Left lung (tissue), 10 donors: ENCODE measurements around the gene SPOCK1. TPM values are rescaled to one million over a fixed set of nuclear protein-coding genes. Genes with fewer than 3 reads are reported as not detected.

Experiments used
- ATAC-seq: fragments of 200-7000 bp; cut with Tn5 transposase; one replicate; pipeline ENCODE4 v1.9.1; 2020; ENCODE audit warnings: moderate library complexity
- DNase-seq, 4 donors: peaks; one replicate each; pipeline ENCODE4 v3.0.0-alpha.2; 2013 to 2020
- H3K27ac ChIP-seq, 2 donors: fragments of 200-600 bp; sonication (generic) in 1 of 2; one replicate each; pipeline versions ENCODE4 v1.5.0 to v1.8.0; 2020 to 2021
- H3K27me3 ChIP-seq, 2 donors: fragments of 200-600 bp; sonication (generic) in 1 of 2; one replicate each; pipeline versions ENCODE4 v1.5.0 to v1.8.0; 2020 to 2021
- H3K36me3 ChIP-seq, 2 donors: fragments of 200-600 bp; sonication (generic) in 1 of 2; one replicate each; pipeline versions ENCODE4 v1.5.0 to v1.8.0; 2020 to 2021
- H3K4me1 ChIP-seq, 2 donors: fragments of 200-600 bp; one replicate each; pipeline ENCODE4 v1.8.0; 2021
- H3K4me3 ChIP-seq, 2 donors: fragments of 200-600 bp; sonication (generic) in 1 of 2; one replicate each; pipeline versions ENCODE4 v1.5.0 to v1.8.0; 2020 to 2021; ENCODE audit warnings: mild to moderate bottlenecking in 1 of 2
- H3K9me3 ChIP-seq, 2 donors: fragments of 200-600 bp; sonication (generic) in 1 of 2; one replicate each; pipeline versions ENCODE4 v1.5.0 to v1.8.0; 2020 to 2021
- intact Hi-C, 2 donors: fragments of 100-400 bp; cut with DNase I; formaldehyde crosslinking; loops; one replicate each; pipeline versions ENCODE4 v1.11.2 to v1.14.2; 2022
- polyA plus RNA-seq, 6 donors: library from polyadenylated mRNA; unstranded; fragments of 120-200 nt; gene quantifications; one replicate each; pipeline ENCODE4 v1.2.1, GENCODE V29; 2013; ENCODE audit not compliant: insufficient read length in 6 of 6
- total RNA-seq, 2 donors: library from RNA; stranded (reverse); fragmentation: NEBNext Ultra II Directional; extraction: Animal tissue kit (Norgen Biotek cat#: 25700); gene quantifications; one replicate each; pipeline ENCODE4 v1.2.1, GENCODE V29; 2021
- TF ChIP-seq, protein P1 (sequence below), 2 donors: fragments of 200-600 bp; sonication (generic) in 1 of 2; IDR thresholded peaks; one replicate each; pipeline versions ENCODE4 v1.5.0 to v1.8.0; 2021; ENCODE audit warnings: antibody characterized with exemption in 2 of 2
- donor health status: DM: no; HTN: yes; CAD: no.
- donor health status: DM: no; HTN: no; CAD: no.

The SPOCK1 gene
- total and polyA plus RNA-seq, 8 donors: 0.43 to 7.6 (median 0.73) TPM

GRCh38 chr5:137071931-137072330 lies 427.2 kb downstream of the SPOCK1 start:
- no peak overlapping the region for H3K4me3 ChIP-seq
- H3K9me3 ChIP-seq: no peaks in the 10 kb centered on the region
- DNase-seq (no peak), ATAC-seq (no peak)
- H3K27ac ChIP-seq: peak overlapping the region in 1 of 2 donors; percentile 46
- TF ChIP-seq, protein P1, sequence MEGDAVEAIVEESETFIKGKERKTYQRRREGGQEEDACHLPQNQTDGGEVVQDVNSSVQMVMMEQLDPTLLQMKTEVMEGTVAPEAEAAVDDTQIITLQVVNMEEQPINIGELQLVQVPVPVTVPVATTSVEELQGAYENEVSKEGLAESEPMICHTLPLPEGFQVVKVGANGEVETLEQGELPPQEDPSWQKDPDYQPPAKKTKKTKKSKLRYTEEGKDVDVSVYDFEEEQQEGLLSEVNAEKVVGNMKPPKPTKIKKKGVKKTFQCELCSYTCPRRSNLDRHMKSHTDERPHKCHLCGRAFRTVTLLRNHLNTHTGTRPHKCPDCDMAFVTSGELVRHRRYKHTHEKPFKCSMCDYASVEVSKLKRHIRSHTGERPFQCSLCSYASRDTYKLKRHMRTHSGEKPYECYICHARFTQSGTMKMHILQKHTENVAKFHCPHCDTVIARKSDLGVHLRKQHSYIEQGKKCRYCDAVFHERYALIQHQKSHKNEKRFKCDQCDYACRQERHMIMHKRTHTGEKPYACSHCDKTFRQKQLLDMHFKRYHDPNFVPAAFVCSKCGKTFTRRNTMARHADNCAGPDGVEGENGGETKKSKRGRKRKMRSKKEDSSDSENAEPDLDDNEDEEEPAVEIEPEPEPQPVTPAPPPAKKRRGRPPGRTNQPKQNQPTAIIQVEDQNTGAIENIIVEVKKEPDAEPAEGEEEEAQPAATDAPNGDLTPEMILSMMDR (IDR thresholded peaks at IDR 0.05): no peak
- no peaks in the 10 kb centered on the region for H3K27me3 ChIP-seq
- H3K36me3 ChIP-seq: no peaks in the 10 kb centered on the region
- intact Hi-C loops: no loop called here
- no peaks in the 10 kb centered on the region for H3K4me1 ChIP-seq

- Histone ChIP-seq H3K4me3 (no peak overlapping the region), H3K4me1 (no peaks in the 10 kb centered on the region), H3K27ac (peak overlapping the region in 1 of 2 donors; percentile 46), H3K36me3 (no peaks in the 10 kb centered on the region), H3K9me3 (no peaks in the 10 kb centered on the region), H3K27me3 (no peaks in the 10 kb centered on the region)
- TF ChIP-seq, protein P1 (IDR thresholded peaks at IDR 0.05): no peak
- intact Hi-C loops: no loop called here
- DNase-seq (no peak), ATAC-seq (no peak)
Measured at GRCh38 chr5:137071526-137071925, 427.6 kb downstream of the SPOCK1 start.

DNA sequence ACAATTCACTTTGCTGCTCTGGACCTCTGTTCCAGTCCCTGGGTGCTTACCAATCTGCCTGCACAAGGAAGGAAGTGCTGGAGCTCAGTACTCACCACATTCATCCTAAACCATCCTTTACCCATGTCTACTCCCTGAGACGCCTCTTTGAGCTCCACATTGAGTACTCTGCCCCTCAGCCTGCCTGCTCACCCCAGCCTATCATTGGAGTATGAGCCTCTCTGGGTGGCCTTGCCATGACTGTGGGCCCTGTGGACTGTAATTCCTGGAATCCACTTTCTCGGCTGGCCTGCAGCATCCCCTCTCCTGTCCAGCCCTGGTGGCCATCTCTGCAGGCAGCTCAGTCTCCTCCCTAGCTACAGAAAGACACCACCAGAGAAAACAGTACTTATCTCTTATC lies 428.6 kb downstream of the SPOCK1 start:
- H3K4me1 ChIP-seq: no peaks in the 10 kb centered on the region
- H3K36me3 ChIP-seq: no peaks in the 10 kb centered on the region
- no peaks in the 10 kb centered on the region for H3K27me3 ChIP-seq
- H3K4me3 ChIP-seq: no peak overlapping the region
- DNase-seq (no peak), ATAC-seq (no peak)
- TF ChIP-seq, protein P1 (IDR thresholded peaks at IDR 0.05): no peak
- no peaks in the 10 kb centered on the region for H3K9me3 ChIP-seq
- no peak overlapping the region for H3K27ac ChIP-seq
- intact Hi-C loops: no loop called here

- Histone ChIP-seq H3K4me3 (no peak overlapping the region), H3K9me3 (no peaks in the 10 kb centered on the region), H3K4me1 (no peaks in the 10 kb centered on the region), H3K36me3 (no peaks in the 10 kb centered on the region), H3K27ac (no peak overlapping the region), H3K27me3 (no peaks in the 10 kb centered on the region)
- DNase-seq (no peak), ATAC-seq (no peak)
- TF ChIP-seq, protein P1 (IDR thresholded peaks at IDR 0.05): no peak
- intact Hi-C loops: no loop called here
Measured at GRCh38 chr5:137069358-137069757, 429.8 kb downstream of the SPOCK1 start.

DNA sequence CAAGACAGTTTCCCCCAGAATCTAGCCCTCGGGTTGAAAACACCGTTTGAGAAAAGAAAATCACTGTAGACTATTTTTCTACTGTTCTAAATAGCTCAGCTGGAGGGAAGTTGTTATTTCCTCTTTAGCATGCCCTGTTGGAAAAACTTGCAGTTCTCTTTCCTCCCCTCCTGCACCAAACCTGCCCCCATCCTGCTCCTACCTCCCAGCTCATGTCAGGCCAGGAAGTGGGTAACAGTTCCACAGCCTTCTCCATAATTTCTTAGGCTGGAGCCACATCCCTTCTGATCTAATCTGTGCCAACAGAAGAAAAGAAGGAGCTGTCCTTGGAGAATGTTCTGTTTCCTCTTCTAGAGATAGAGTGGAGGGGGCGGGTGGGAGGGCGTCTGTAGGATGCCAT lies 437.7 kb downstream of the SPOCK1 start:
- DNase-seq (no peak), ATAC-seq (no peak)
- H3K36me3 ChIP-seq: no peaks in the 10 kb centered on the region
- no peak overlapping the region for H3K27ac ChIP-seq
- H3K9me3 ChIP-seq: no peaks in the 10 kb centered on the region
- no peaks in the 10 kb centered on the region for H3K27me3 ChIP-seq
- H3K4me1 ChIP-seq: no peaks in the 10 kb centered on the region
- TF ChIP-seq, protein P1 (IDR thresholded peaks at IDR 0.05): no peak
- no peak overlapping the region for H3K4me3 ChIP-seq
- intact Hi-C loops: no loop called here
